ENCODE results near the gene ZNF362. TPM values are rescaled to one million over a fixed set of nuclear protein-coding genes. Genes with fewer than 3 reads are reported as not detected.

ZNF362 gene
- total RNA-seq, 2 donors from 2014 or later, result 8.1 to 14.7 TPM

GRCh38 chr1:33317946-33318345, 61.7 kb downstream of the ZNF362 start:
- intact Hi-C loops (cut with DNase I, micrococcal nuclease), result no loop called here
- no peak for ATAC-seq
- DNase-seq, result no peak

GRCh38 chr1:33319186-33319948, 63.1 kb downstream of the ZNF362 start:
- DNase-seq, result no peak

GRCh38 chr1:33319949-33320618, 63.8 kb downstream of the ZNF362 start:
- ATAC-seq (peak; percentile 9), DNase-seq (no peak)
- intact Hi-C loops (cut with DNase I, micrococcal nuclease), result no loop called here

More at GRCh38 chr1:33319186-33319948, 63.1 kb downstream of the ZNF362 start:
- intact Hi-C loops (cut with DNase I, micrococcal nuclease), result no loop called here
- ATAC-seq, result no peak

- intact Hi-C loops (cut with DNase I, micrococcal nuclease), result no loop called here
- DNase-seq (no peak), ATAC-seq (peak; percentile 5)
Measured at GRCh38 chr1:33320619-33321165, 64.4 kb downstream of the ZNF362 start, which contains the start of gene A3GALT2. A3GALT2 (minus strand) TSS chr1:33321098; CDS start chr1:33321098, 0 bp downstream.

- no peak for DNase-seq
- ATAC-seq, result peak; percentile 20
- intact Hi-C loops (cut with DNase I, micrococcal nuclease), result no loop called here
Measured at GRCh38 chr1:33321178-33321577, 64.9 kb downstream of the ZNF362 start.

- DNase-seq (no peak), ATAC-seq (no peak)
- intact Hi-C loops (cut with DNase I, micrococcal nuclease), result no loop called here
Measured at GRCh38 chr1:33322109-33322508, 65.8 kb downstream of the ZNF362 start.

- intact Hi-C loops (cut with DNase I, micrococcal nuclease), result no loop called here
- DNase-seq (no peak), ATAC-seq (no peak)
Measured at GRCh38 chr1:33322870-33323585, 66.7 kb downstream of the ZNF362 start.

- DNase-seq (no peak), ATAC-seq (no peak)
- intact Hi-C loops (cut with DNase I, micrococcal nuclease), result no loop called here
Measured at GRCh38 chr1:33323663-33324477, 67.6 kb downstream of the ZNF362 start.

GRCh38 chr1:33324677-33325575, 68.6 kb downstream of the ZNF362 start:
- DNase-seq, result no peak
- intact Hi-C loops (cut with DNase I, micrococcal nuclease), result no loop called here
- no peak for ATAC-seq

GRCh38 chr1:33326785-33327184, 70.5 kb downstream of the ZNF362 start:
- no peak for DNase-seq
- no peak for ATAC-seq
- intact Hi-C loops (cut with DNase I, micrococcal nuclease), result no loop called here

- no peak for DNase-seq
- intact Hi-C loops (cut with DNase I, micrococcal nuclease), result no loop called here
- ATAC-seq, result peak; percentile 67
Measured at GRCh38 chr1:33327587-33328325, 71.5 kb downstream of the ZNF362 start.

- intact Hi-C loops (cut with DNase I, micrococcal nuclease), result no loop called here
- ATAC-seq, result no peak
- no peak for DNase-seq
Measured at GRCh38 chr1:33328817-33329216, 72.5 kb downstream of the ZNF362 start.

GRCh38 chr1:33329600-33330305, 73.5 kb downstream of the ZNF362 start:
- ATAC-seq (no peak), DNase-seq (no peak)
- intact Hi-C loops (cut with DNase I, micrococcal nuclease), result no loop called here

GRCh38 chr1:33330361-33330890, 74.1 kb downstream of the ZNF362 start:
- intact Hi-C loops (cut with DNase I, micrococcal nuclease), result no loop called here
- DNase-seq, result no peak
- ATAC-seq, result no peak

- ATAC-seq (no peak), DNase-seq (no peak)
- intact Hi-C loops (cut with DNase I, micrococcal nuclease), result no loop called here
Measured at GRCh38 chr1:33330906-33331305, 74.6 kb downstream of the ZNF362 start.
